Muscle layer of duodenum (tissue), 2 donors: ENCODE measurements around the gene ANKRD65.
A peak's percentile ranks its signal among the peaks of the same experiment; 100 is the strongest.

ENCODE experiments used
- H3K27ac ChIP-seq: one replicate; pipeline ENCODE4 v1.7.0; 2013; ENCODE audit warnings: mild to moderate bottlenecking, low read length
- H3K27me3 ChIP-seq: one replicate; pipeline ENCODE4 v1.7.0; 2013; ENCODE audit warnings: low read depth, mild to moderate bottlenecking, control low read depth, low read length
- H3K36me3 ChIP-seq, 2 donors: one replicate each; pipeline ENCODE4 v1.7.0; 2013; ENCODE audit warnings: low read length in 2 of 2, control low read depth in 1 of 2, mild to moderate bottlenecking in 1 of 2; ENCODE audit not compliant: insufficient read depth in 2 of 2, control insufficient read depth in 1 of 2
- H3K4me1 ChIP-seq, 2 donors: one replicate each; pipeline ENCODE4 v1.7.0; 2013; ENCODE audit warnings: low read length in 2 of 2, mild to moderate bottlenecking in 2 of 2, control low read depth in 1 of 2, moderate library complexity in 1 of 2; ENCODE audit not compliant: insufficient read depth in 2 of 2, control insufficient read depth in 1 of 2
- H3K4me3 ChIP-seq, 2 donors: one replicate each; pipeline ENCODE4 v1.7.0; 2013; ENCODE audit warnings: low read length in 2 of 2, low read depth in 1 of 2, mild to moderate bottlenecking in 1 of 2
- H3K9me3 ChIP-seq, 2 donors: one replicate each; pipeline ENCODE4 v1.7.0; 2013; ENCODE audit warnings: low read length in 2 of 2, control low read depth in 1 of 2, mild to moderate bottlenecking in 1 of 2; ENCODE audit not compliant: control insufficient read depth in 1 of 2
- donor health status: healthy.

The ANKRD65 gene

DNA sequence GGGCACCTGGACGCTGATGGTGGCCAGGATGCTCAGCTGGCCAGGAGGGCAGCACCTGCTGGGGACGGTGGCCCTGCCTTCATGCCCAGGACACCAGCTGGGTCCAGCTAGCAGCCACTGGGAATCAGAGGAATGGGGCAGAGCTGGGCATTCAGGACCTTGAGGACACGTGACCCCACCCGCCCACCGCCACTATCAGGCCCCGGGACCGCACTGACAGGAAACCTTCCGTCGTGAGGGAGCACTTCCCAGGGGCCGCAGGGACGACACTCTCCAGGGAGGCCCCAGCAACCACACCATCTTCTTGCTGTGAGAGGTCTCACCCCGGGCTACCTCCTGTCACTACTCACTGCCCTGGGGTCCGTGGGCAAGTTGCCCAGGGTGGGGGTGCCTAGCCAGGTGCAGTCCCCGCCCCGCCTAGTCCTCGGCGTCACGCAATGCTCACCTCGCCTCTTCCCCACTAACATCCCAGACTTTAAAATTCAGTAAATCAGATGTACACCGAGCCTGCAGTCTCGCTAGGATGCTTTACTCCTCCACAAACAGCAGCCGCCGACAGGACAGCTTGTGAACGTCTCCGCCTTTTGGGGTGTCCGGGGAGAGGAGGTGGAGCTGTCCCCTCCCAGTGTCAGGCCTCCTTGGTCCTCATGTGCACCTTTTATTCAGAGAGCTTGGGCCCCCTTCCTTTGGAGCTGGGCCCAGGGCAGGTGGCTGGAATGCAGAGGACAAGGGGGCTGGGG is 19.4 kb upstream of the ANKRD65 start:
- peaks cover 3% of the 10 kb centered on the region for H3K27me3 ChIP-seq
- H3K9me3 ChIP-seq: no peaks in the 10 kb centered on the region
- H3K4me1 ChIP-seq: peaks cover 0 to 50% of the 10 kb centered on the region in 2 donors
- H3K36me3 ChIP-seq: peaks cover 0 to 7% of the 10 kb centered on the region in 2 donors
- H3K27ac ChIP-seq: no peak overlapping the region
- no peak overlapping the region for H3K4me3 ChIP-seq

DNA sequence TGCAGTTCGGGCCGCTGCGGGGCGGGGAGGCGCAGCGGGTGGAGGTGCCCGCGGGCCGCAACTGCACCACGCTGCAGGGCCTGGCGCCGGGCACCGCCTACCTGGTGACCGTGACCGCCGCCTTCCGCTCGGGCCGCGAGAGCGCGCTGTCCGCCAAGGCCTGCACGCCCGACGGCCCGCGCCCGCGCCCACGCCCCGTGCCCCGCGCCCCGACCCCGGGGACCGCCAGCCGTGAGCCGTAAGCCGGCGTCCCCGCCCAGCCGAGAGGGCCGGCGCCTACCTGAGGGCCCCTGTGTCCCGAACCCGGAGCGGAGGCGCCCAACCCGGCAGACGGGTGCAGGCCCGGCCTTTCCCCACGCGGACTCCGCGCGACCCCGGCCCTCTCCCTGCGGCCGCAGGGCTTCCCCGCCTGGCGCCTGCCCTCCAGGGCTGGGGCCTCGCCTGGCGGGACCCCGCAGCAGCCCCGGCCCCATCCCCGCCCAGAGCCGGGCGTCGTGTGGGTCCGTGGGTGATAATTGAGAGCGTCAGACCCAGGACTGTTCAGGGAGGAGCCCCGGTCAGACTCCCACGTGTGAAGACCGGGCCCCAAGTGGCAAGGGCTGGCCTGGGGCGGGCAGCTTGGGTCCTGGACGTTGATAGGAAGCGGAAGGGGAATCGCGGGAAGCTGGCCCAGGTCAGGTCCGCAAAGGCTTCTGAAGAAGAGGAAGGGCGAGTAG is 18.6 kb upstream of the ANKRD65 start:
- peaks cover 3% of the 10 kb centered on the region for H3K27me3 ChIP-seq
- peaks cover 0 to 57% of the 10 kb centered on the region in 2 donors for H3K4me1 ChIP-seq

DNA sequence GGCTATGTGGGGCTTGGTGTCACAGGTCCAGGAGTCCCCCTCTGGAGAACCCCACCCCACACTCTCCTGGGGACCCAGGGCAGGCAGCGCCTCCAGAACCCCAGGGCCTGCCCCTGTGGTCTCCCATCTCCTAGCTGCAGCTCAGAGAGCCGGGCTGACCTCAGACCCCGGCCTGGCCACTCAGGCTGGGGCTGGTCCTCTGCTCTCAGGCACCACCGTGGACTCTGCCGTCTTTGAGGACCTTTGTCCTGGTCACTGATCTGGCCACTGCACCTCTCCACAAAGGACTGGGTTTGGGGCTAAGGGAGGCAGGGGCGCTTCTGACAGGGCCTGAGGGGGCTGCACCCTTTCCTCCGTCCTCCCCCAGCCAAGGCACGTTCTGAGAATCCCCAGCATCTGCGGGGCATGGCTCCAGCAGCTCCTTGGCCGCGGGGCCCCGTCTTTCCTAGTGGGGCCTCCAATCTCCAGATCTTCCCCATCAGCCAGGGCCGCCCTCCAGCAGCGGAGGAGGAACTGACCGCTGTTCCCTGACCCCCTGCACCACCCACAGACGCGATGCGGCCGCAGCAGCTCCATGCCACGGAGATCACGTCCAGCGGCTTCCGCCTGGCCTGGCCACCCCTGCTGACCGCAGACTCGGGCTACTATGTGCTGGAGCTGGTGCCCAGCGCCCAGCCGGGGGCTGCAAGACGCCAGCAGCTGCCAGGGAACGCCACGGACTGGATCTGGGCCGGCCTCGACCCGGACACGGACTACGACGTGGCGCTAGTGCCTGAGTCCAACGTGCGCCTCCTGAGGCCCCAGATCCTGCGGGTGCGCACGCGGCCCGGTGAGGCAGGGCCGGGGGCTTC is 17.7 kb upstream of the ANKRD65 start:
- no peaks in the 10 kb centered on the region for H3K9me3 ChIP-seq
- peaks cover 3% of the 10 kb centered on the region for H3K27me3 ChIP-seq
- H3K36me3 ChIP-seq: peaks cover 0 to 7% of the 10 kb centered on the region in 2 donors
- H3K4me1 ChIP-seq: peaks cover 3 to 67% of the 10 kb centered on the region in 2 donors
- no peak overlapping the region for H3K27ac ChIP-seq
- H3K4me3 ChIP-seq: no peak overlapping the region

More for the DNA sequence above, 18.6 kb upstream of the ANKRD65 start:
- peaks cover 0 to 7% of the 10 kb centered on the region in 2 donors for H3K36me3 ChIP-seq
- no peak overlapping the region for H3K4me3 ChIP-seq
- no peak overlapping the region for H3K27ac ChIP-seq
- H3K9me3 ChIP-seq: no peaks in the 10 kb centered on the region

DNA sequence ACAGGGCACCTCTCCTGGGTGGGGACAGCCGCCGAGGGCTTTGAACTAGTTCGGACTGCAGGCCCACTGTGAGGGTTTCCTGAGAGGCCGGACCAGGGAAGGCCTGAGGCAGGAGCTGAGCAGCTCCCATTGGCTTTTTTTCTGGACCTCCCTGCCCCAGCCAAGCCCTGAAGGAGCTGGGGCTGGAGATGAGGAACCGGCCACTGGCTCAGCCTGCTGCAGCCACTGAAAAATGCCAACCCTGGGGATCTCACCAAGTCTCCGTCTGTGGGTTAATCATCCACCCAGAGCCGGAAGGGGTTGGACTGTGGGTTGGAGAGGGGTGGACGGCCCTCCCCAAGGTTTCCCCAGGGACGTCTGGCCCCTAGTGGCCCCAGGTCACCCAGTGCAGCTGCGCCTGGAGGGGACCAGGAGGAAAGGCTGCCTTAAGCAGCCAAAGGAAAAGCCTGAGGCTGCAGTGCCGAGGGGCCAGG is 16.9 kb upstream of the ANKRD65 start:
- H3K27ac ChIP-seq: no peak overlapping the region
- peaks cover 6 to 75% of the 10 kb centered on the region in 2 donors for H3K4me1 ChIP-seq
- peaks cover 3% of the 10 kb centered on the region for H3K27me3 ChIP-seq
- peak overlapping the region in 1 of 2 donors; percentile 70 for H3K4me3 ChIP-seq
- H3K36me3 ChIP-seq: peaks cover 0 to 7% of the 10 kb centered on the region in 2 donors
- H3K9me3 ChIP-seq: no peaks in the 10 kb centered on the region

DNA sequence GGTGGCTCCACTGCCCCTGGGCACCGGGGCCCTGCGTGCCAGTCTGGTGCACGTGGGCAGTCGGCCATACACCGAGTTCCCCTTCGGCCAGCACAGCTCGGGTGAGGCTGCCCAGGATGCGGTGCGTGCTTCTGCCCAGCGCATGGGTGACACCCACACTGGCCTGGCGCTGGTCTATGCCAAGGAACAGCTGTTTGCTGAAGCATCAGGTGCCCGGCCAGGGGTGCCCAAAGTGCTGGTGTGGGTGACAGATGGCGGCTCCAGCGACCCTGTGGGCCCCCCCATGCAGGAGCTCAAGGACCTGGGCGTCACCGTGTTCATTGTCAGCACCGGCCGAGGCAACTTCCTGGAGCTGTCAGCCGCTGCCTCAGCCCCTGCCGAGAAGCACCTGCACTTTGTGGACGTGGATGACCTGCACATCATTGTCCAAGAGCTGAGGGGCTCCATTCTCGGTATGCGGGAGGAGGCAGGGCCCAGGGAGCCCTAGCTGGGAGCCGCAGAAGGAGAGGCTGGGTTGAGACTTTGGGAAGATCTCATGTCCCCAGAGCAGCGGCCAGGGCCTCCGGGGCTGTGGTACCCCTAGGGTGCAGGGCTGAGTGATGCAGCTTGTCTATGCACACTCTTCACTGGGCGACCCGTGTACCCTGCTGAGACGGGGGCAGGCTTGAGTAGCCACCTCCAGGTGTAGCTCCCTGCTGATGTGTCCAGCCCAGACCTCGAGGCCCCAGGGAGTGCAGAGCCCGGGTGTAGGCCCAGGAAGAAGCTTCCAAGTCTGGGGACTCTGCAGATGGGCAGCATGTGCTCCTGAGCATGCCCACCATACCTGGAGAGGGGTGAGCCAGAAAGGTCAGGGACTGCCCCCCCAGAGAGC is 16.2 kb upstream of the ANKRD65 start:
- peaks cover 3% of the 10 kb centered on the region for H3K27me3 ChIP-seq
- H3K9me3 ChIP-seq: no peaks in the 10 kb centered on the region
- H3K27ac ChIP-seq: no peak overlapping the region
- H3K4me3 ChIP-seq: peak overlapping the region in 1 of 2 donors; percentile 70
- H3K36me3 ChIP-seq: peaks cover 0 to 7% of the 10 kb centered on the region in 2 donors
- peaks cover 6 to 82% of the 10 kb centered on the region in 2 donors for H3K4me1 ChIP-seq

DNA sequence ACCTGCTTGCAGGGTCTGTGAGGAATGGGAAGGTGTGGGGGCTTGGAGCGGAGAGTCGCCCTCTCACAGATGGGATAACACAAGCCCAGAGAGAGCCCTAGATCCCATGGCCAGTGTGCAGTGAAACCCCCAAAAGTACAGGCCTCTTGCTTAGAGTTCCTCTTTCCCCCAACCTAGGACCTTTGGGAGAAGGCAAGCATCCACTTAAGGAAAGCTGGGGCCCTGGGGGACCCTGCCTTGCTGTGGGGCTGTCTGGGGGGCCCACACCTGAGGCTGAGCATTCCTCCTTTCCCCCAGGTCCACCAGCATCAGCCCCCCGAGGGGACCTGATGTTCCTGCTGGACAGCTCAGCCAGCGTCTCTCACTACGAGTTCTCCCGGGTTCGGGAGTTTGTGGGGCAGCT is 15.6 kb upstream of the ANKRD65 start:
- Histone ChIP-seq H3K27ac (no peak overlapping the region), H3K27me3 (peaks cover 3% of the 10 kb centered on the region), H3K36me3 (peaks cover 0 to 7% of the 10 kb centered on the region in 2 donors), H3K4me3 (peak overlapping the region; percentile 59 to 70), H3K4me1 (peaks cover 6 to 84% of the 10 kb centered on the region in 2 donors), H3K9me3 (no peaks in the 10 kb centered on the region)

DNA sequence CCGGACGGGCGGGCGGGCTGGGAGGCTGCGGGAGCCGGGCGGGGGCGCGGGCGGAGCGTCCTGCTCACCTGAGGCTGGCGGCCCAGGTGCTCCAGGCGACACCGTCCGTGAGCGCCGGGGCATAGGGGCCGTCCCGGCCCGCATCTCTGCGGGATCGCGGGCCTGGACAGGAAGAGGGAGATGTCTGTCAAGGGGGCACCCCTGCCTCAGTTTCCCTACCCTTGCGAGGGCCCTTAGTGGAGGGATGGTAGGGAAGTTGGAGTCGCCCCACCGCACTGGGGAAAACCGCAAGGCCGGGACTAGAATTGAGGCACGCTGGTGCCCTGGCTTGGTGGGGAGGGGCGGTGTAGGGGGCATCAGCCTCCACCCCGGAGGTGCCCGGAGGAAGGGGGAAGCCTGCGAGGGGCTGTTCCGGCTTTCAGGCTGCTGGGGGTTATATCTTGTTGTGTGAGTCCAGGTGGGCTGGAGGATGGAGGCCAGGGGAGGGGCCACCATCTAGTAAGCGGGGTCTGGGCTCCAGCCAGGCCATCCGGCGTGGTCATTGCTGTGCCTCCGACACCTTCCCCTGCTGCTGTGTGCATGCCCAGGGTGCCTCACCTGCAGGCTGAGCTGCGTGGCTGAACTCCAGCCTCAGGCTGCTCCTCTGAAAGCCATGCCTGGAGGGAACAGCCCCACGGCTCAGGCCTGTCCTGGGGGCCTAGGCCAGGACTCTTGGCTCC is 15.0 kb upstream of the ANKRD65 start:
- no peak overlapping the region for H3K27ac ChIP-seq
- H3K9me3 ChIP-seq: no peaks in the 10 kb centered on the region
- peak overlapping the region; percentile 59 to 70 for H3K4me3 ChIP-seq
- H3K4me1 ChIP-seq: peaks cover 6 to 84% of the 10 kb centered on the region in 2 donors
- peaks cover 0 to 7% of the 10 kb centered on the region in 2 donors for H3K36me3 ChIP-seq
- peaks cover 3% of the 10 kb centered on the region for H3K27me3 ChIP-seq

DNA sequence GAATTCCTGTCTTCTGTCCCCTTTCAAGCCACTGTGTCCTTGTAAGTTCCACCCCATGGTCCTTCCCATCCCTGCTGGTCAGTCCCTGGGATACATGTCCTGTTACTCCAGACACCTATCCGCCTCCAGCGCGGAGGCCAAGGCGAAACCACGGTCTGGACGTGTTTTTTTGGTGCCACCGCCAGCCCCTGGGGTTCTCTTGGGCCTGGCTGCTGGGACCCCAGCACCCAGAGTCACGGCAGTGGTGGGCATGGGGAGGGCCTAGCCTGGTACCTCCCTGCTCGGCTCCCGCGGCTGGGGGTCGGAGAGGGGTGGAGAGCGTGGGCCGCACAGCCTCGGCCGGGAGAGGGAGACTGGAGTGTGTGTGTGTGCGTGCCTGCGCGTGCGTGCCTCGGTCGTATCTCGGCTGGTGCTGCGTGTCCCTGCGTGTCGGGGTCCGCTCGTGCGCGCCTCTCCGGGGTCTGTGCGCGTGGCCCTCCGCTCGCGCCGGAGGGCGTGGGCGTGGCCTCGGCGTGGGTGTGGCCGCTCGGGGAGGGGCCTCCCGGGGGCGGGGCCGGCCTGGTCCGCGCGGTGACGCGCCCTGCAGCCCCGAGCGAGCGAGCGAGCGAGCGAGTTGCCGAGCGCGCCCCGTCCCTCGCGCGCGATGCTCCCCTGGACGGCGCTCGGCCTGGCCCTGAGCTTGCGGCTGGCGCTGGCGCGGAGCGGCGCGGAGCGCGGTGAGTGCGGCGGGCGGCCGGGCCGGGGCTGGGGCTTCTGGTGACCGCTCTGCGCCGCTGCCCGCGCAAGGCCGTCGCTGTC is 14.2 kb upstream of the ANKRD65 start, which contains the start of gene VWA1:
Gene VWA1, plus strand, starts transcription at position 585 of the 798 bp plus-strand sequence. Its CDS starts 59 bp downstream, at position 644.
- H3K27me3 ChIP-seq: peaks cover 3% of the 10 kb centered on the region
- H3K27ac ChIP-seq: peak within 1 kb of the TSS; percentile 84
- peak within 1 kb of the TSS; percentile 59 to 70 for H3K4me3 ChIP-seq
- H3K9me3 ChIP-seq: no peaks in the 10 kb centered on the region
- peaks cover 6 to 78% of the 10 kb centered on the region in 2 donors for H3K4me1 ChIP-seq
- H3K36me3 ChIP-seq: peaks cover 0 to 7% of the 10 kb centered on the region in 2 donors

DNA sequence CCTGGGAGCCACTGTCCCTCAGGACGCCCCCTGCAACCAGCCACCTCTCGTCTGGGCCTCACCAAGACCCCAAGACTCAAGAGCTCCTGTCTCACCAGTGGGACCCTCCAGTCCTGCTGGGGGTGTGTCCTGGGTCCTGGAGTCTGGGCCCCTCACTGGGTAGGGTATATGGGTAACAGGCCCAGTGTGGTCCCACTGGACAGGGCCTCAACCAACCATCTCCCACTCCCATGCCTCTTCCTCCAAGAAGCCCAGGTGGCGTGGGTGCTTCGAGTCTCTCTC is 13.7 kb upstream of the ANKRD65 start:
- Histone ChIP-seq H3K9me3 (no peaks in the 10 kb centered on the region), H3K27me3 (peaks cover 3% of the 10 kb centered on the region), H3K27ac (peak overlapping the region; percentile 84), H3K36me3 (peaks cover 0 to 7% of the 10 kb centered on the region in 2 donors), H3K4me3 (peak overlapping the region; percentile 33 to 60), H3K4me1 (peaks cover 9 to 82% of the 10 kb centered on the region in 2 donors)
